Ovary (tissue), 3 donors: Measurements from ENCODE around the gene BPI.

Source experiments
- EP300 ChIP-seq: sonication (generic); formaldehyde crosslinking; IDR thresholded peaks from one replicate; pipeline ENCODE4 v1.6.1; 2017; ENCODE audit warnings: antibody characterized with exemption
- POLR2A ChIP-seq: fragments of 450-650 bp; IDR thresholded peaks from one replicate; pipeline ENCODE4 v1.6.1; 2017; ENCODE audit warnings: antibody characterized with exemption, mild to moderate bottlenecking, moderate library complexity
- TF ChIP-seq, protein P1 (sequence below), 3 donors: fragments of 450-650 bp in 2 of 3; fragments of 200-600 bp in 1 of 3; IDR thresholded peaks; one replicate each; pipeline versions ENCODE4 v1.5.1 to v1.8.0; 2016 to 2022; ENCODE audit warnings: antibody characterized with exemption in 3 of 3, mild to moderate bottlenecking in 1 of 3
- donor health status: DM: no; HTN: no; CAD: no.

DNA sequence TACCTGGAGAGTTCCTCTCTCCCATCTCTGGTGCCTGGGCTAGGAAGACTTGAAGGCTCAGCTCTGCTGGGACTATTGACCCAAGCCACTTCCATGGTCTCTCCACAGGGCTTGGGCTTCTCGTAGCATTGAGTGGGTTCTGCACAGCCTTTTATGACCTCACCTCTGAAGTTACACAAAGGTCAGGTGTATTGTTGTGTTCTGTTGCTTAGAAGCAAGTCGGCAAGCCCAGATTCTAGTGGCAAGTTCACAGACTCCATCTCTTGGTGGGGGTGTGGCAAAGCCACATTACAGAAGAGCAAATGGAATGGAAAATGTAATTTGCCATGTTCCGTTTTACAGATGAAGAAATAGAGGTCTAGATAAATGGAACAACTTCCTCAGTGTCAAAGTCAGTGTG, 13.5 kb downstream of the BPI start:
- TF ChIP-seq, protein P1, sequence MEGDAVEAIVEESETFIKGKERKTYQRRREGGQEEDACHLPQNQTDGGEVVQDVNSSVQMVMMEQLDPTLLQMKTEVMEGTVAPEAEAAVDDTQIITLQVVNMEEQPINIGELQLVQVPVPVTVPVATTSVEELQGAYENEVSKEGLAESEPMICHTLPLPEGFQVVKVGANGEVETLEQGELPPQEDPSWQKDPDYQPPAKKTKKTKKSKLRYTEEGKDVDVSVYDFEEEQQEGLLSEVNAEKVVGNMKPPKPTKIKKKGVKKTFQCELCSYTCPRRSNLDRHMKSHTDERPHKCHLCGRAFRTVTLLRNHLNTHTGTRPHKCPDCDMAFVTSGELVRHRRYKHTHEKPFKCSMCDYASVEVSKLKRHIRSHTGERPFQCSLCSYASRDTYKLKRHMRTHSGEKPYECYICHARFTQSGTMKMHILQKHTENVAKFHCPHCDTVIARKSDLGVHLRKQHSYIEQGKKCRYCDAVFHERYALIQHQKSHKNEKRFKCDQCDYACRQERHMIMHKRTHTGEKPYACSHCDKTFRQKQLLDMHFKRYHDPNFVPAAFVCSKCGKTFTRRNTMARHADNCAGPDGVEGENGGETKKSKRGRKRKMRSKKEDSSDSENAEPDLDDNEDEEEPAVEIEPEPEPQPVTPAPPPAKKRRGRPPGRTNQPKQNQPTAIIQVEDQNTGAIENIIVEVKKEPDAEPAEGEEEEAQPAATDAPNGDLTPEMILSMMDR (IDR thresholded peaks at IDR 0.05) = no peak
- TF ChIP-seq POLR2A (no peak), EP300 (no peak)
